ENCODE measurements around the gene GPR156. TPM values are rescaled to one million over a fixed set of nuclear protein-coding genes. Genes with fewer than 3 reads are reported as not detected.
A peak's percentile ranks its signal among the peaks of the same experiment; 100 is the strongest.
"Not testable (repeated sequence)": the region's sequence is repeated elsewhere in the genome, so short reads cannot be mapped to it uniquely, and the experiment has no call there.

The GPR156 gene
- polyA plus RNA-seq, 2 of the 4 experiments (the other 2 are of a cell fraction) = 0.43 to 0.68 TPM

DNA sequence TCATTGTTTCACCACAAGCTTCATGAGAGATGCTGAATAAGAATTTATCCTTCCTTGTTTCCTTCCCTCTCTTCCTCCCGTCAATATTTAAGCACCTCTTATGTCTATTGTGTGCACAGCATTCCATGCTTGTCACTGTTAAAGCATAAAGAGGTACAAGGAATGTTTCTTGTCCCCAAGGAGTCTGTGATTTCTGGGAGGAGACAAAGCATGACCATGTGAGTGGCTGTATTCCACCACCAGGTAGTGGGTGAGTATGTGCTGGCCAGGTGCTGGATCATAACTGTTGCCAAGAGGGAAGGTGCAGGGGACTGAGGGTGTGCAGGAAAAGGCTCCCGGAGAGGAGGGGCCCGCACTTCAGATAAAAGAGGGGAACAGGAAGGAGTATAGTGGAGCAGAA, 127.9 kb downstream of the GPR156 start (continued):
- TF ChIP-seq NPAS2 (CRISPR knock-in tag; IDR thresholded peaks at IDR 0.05; ENCODE audit: borderline replicate concordance) (no peak), FOSL2 (IDR thresholded peaks at IDR 0.05) (no peak), FOSL2 (CRISPR knock-in tag; IDR thresholded peaks at IDR 0.05) (no peak), MAFK (IDR thresholded peaks at IDR 0.05; ENCODE audit: partially characterized antibody) (no peak), CHD2 (IDR thresholded peaks at IDR 0.05; ENCODE audit: low read length, partially characterized antibody) (no peak)

DNA sequence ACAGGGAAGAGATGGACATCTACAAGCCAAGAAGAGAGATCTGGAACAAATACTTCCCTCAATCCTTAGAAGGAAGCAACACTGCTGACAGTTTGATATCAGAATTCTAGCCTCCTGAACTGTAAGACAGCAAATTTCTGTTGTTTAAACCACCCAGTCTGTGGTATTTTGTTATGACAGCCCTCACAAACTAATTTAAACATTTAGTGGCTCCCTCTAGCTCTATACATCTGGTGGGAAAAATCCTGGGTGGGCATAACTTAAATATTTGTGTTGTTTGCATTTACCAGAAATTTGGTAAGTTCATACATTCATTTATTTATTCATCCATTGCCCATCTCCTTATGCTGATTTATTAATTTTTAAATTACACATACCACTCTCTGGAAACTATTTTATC, 128.3 kb downstream of the GPR156 start:
- no peak overlapping the region for H3K4me3 ChIP-seq
- FAIRE-seq = no peak
- peaks cover 23% of the 10 kb centered on the region for H3K9me3 ChIP-seq
- no peak overlapping the region for H3K4me2 ChIP-seq
- ChIA-PET CTCF (interaction anchor here (1.7 kb wide), 1 partner anchor 11 kb away, joined by 6 read pairs; no protein-coding TSS in a partner anchor), POLR2A (no interaction called here)
- H3K27ac ChIP-seq = no peak overlapping the region
- peaks cover 25% of the 10 kb centered on the region for H3K4me1 ChIP-seq
- no peak for DNase-seq (ENCODE audit: low read depth in 1 of 2, low spot score in 1 of 2)
- TF ChIP-seq TP53 (CRISPR knock-in tag; IDR thresholded peaks at IDR 0.05) = no peak
- no peak for TF ChIP-seq POLR2AphosphoS2 (conservative IDR thresholded peaks at IDR 0.05; ENCODE audit: low read length)
- no peak for ATAC-seq

DNA sequence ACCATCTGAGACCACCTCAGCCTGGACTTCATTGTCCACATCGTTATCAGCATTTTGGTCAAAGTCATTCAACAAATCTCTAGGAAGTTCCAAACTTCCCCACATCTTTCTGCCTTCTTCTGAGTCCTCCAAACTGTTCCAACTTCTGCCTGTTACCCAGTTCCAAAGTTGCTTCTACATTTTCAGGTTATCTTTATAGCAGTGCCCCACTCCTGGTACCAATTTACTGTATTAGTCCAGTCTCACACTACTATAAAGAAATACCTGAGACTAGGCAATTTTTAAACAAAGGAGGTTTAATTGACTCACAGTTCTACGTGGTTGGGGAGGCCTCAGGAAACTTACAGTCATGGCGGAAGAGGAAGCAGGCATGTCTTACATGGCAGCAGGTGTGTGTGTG, 129.3 kb downstream of the GPR156 start:
- H3K4me2 ChIP-seq; CTCF ChIA-PET; POLR2A ChIA-PET; FAIRE-seq; DNase-seq (ENCODE audit: low read depth in 1 of 2, low spot score in 1 of 2); H3K27ac ChIP-seq; H3K4me3 ChIP-seq; ATAC-seq: not testable (repeated sequence)
- peaks cover 20% of the 10 kb centered on the region for H3K4me1 ChIP-seq
- WGBS (ENCODE audit: missing lambda C conversion rate) = 72% methylated on average over 3 of the region's 3 CpGs
- H3K9me3 ChIP-seq = peaks cover 23% of the 10 kb centered on the region

DNA sequence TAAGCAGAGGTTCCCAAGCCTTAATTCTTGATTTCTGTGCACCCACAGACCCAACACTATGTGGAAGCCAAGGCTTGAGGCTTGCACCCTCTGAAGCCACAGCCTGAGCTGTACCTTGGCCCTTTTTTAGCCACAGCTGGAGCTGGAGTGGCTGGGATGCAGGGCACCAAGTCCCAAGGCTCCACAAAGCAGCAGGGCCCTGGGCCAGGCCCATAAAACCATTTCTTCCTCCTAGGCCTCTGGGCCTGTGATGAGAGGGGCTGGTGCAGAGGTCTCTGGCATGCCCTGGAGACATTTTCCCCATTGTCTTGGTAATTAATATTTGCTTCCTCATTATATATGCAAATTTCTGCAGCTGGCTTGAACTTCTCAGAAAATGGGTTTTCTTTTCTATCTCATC, 129.9 kb downstream of the GPR156 start:
- FAIRE-seq (no peak), DNase-seq (ENCODE audit: low read depth in 1 of 2, low spot score in 1 of 2) (no peak), ATAC-seq (no peak)
- TF ChIP-seq ZFP36 (IDR thresholded peaks at IDR 0.05; ENCODE audit: borderline replicate concordance, partially characterized antibody) = peak; percentile 74
- TF ChIP-seq PHF8 (IDR thresholded peaks at IDR 0.05; ENCODE audit: borderline replicate concordance, low read depth) = no peak
- Histone ChIP-seq H3K27ac (no peak overlapping the region), H3K4me3 (no peak overlapping the region), H3K9me3 (peaks cover 23% of the 10 kb centered on the region), H3K4me2 (no peak overlapping the region), H3K4me1 (peaks cover 15% of the 10 kb centered on the region)
- ChIA-PET CTCF (no interaction called here), POLR2A (no interaction called here)

DNA sequence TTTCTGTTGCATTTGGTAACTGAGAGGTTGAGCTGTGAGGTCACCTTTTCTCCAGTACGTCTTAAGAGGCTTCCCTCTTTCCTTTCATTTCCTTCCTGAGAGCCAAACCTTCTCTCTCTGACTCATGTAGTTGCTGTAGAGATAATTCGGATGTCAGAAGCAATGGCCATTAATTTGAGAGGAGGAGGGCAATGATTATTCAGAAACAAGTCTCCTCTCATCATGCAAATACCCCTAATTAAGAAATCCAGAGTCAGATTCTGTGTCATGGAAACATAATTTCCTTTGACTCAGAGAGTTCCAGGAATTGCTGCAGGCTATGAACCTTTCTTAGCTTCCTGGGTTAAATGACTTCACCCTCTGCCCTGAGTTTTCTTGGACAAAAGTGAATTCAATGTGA, 131.7 kb downstream of the GPR156 start:
- Histone ChIP-seq H3K27ac (peak overlapping the region; percentile 25 to 63; a peak in 2 of 6 replicates), H3K9me3 (peaks cover 23% of the 10 kb centered on the region), H3K4me3 (no peak overlapping the region), H3K4me2 (peak overlapping the region; percentile 19; the same call in 2 of the 3 replicates), H3K4me1 (peaks cover 2% of the 10 kb centered on the region; the same call in 1 of the 3 replicates)
- FAIRE-seq (no peak), ATAC-seq (peak; percentile 50 to 74; a peak in 4 of 6 replicates), DNase-seq (ENCODE audit: low read depth in 1 of 2, low spot score in 1 of 2) (no peak)
- POLR2A ChIA-PET = interaction anchor here (1.2 kb wide), 1 partner anchor 58 kb away, joined by 4 read pairs; no protein-coding TSS in a partner anchor
- TF ChIP-seq, protein P1, sequence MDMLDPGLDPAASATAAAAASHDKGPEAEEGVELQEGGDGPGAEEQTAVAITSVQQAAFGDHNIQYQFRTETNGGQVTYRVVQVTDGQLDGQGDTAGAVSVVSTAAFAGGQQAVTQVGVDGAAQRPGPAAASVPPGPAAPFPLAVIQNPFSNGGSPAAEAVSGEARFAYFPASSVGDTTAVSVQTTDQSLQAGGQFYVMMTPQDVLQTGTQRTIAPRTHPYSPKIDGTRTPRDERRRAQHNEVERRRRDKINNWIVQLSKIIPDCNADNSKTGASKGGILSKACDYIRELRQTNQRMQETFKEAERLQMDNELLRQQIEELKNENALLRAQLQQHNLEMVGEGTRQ (IDR thresholded peaks at IDR 0.05) = no peak
- TF ChIP-seq RCOR1 (IDR thresholded peaks at IDR 0.05; ENCODE audit: low read depth, low read length) (no peak), TP53 (CRISPR knock-in tag; IDR thresholded peaks at IDR 0.05) (no peak), CEBPB (IDR thresholded peaks at IDR 0.05) (no peak), NPAS2 (CRISPR knock-in tag; IDR thresholded peaks at IDR 0.05; ENCODE audit: borderline replicate concordance) (no peak), MYC (IDR thresholded peaks at IDR 0.05; ENCODE audit: borderline replicate concordance, low read length) (no peak), FOSB (CRISPR knock-in tag; IDR thresholded peaks at IDR 0.05) (no peak), GATA3 (IDR thresholded peaks at IDR 0.05; ENCODE audit: borderline replicate concordance) (no peak), TFCP2L1 (CRISPR knock-in tag; IDR thresholded peaks at IDR 0.05) (no peak), RNF2 (IDR thresholded peaks at IDR 0.05; ENCODE audit: borderline replicate concordance, low read depth) (no peak)
- TF ChIP-seq, protein P2, sequence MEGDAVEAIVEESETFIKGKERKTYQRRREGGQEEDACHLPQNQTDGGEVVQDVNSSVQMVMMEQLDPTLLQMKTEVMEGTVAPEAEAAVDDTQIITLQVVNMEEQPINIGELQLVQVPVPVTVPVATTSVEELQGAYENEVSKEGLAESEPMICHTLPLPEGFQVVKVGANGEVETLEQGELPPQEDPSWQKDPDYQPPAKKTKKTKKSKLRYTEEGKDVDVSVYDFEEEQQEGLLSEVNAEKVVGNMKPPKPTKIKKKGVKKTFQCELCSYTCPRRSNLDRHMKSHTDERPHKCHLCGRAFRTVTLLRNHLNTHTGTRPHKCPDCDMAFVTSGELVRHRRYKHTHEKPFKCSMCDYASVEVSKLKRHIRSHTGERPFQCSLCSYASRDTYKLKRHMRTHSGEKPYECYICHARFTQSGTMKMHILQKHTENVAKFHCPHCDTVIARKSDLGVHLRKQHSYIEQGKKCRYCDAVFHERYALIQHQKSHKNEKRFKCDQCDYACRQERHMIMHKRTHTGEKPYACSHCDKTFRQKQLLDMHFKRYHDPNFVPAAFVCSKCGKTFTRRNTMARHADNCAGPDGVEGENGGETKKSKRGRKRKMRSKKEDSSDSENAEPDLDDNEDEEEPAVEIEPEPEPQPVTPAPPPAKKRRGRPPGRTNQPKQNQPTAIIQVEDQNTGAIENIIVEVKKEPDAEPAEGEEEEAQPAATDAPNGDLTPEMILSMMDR (IDR thresholded peaks at IDR 0.05) = no peak
- TF ChIP-seq, protein P3, sequence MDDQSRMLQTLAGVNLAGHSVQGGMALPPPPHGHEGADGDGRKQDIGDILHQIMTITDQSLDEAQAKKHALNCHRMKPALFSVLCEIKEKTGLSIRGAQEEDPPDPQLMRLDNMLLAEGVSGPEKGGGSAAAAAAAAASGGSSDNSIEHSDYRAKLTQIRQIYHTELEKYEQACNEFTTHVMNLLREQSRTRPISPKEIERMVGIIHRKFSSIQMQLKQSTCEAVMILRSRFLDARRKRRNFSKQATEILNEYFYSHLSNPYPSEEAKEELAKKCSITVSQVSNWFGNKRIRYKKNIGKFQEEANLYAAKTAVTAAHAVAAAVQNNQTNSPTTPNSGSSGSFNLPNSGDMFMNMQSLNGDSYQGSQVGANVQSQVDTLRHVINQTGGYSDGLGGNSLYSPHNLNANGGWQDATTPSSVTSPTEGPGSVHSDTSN (IDR thresholded peaks at IDR 0.05) = no peak
- TF ChIP-seq, protein P4, sequence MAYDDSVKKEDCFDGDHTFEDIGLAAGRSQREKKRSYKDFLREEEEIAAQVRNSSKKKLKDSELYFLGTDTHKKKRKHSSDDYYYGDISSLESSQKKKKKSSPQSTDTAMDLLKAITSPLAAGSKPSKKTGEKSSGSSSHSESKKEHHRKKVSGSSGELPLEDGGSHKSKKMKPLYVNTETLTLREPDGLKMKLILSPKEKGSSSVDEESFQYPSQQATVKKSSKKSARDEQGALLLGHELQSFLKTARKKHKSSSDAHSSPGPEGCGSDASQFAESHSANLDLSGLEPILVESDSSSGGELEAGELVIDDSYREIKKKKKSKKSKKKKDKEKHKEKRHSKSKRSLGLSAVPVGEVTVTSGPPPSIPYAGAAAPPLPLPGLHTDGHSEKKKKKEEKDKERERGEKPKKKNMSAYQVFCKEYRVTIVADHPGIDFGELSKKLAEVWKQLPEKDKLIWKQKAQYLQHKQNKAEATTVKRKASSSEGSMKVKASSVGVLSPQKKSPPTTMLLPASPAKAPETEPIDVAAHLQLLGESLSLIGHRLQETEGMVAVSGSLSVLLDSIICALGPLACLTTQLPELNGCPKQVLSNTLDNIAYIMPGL (CRISPR knock-in tag; IDR thresholded peaks at IDR 0.05; ENCODE audit: borderline replicate concordance) = no peak
- CTCF ChIA-PET = interaction anchor here (1.5 kb wide), 1 partner anchor 12 kb away, joined by 4 read pairs; no protein-coding TSS in a partner anchor
- 16% methylated on average over 2 of the region's 2 CpGs for WGBS (ENCODE audit: missing lambda C conversion rate)

Measured in A549 (cell line).